Trophoblast cell (in vitro differentiated cells and primary cell): ENCODE measurements around the gene TAF11L12.
"Not testable (repeated sequence)": the region's sequence is repeated elsewhere in the genome, so short reads cannot be mapped to it uniquely, and the experiment has no call there.

Experiments used
- DNase-seq, 2 donors: peaks; one replicate each; pipeline ENCODE4 v3.0.0-alpha.2; 2016
- H2AFZ ChIP-seq: 2 replicates; pipeline ENCODE4 v1.6.1; 2013; ENCODE audit warnings: low read length, moderate library complexity, mild to moderate bottlenecking; ENCODE audit not compliant: insufficient read depth, poor library complexity
- H2AK5ac ChIP-seq: 2 replicates; pipeline ENCODE4 v1.6.1; 2013; ENCODE audit warnings: mild to moderate bottlenecking, low read length
- H2BK120ac ChIP-seq: 2 replicates; pipeline ENCODE4 v1.6.1; 2013; ENCODE audit warnings: low read length, mild to moderate bottlenecking, moderate library complexity; ENCODE audit not compliant: insufficient read depth, poor library complexity
- H2BK12ac ChIP-seq: 2 replicates; pipeline ENCODE4 v1.6.1; 2013; ENCODE audit warnings: mild to moderate bottlenecking, low read length, moderate library complexity
- H2BK5ac ChIP-seq: 2 replicates; pipeline ENCODE4 v1.6.1; 2013; ENCODE audit warnings: low read length, low read depth, moderate library complexity, mild to moderate bottlenecking; ENCODE audit not compliant: poor library complexity
- H3K14ac ChIP-seq: 2 replicates; pipeline ENCODE4 v1.6.1; 2013; ENCODE audit warnings: mild to moderate bottlenecking, low read length
- H3K18ac ChIP-seq: 2 replicates; pipeline ENCODE4 v1.6.1; 2013; ENCODE audit warnings: mild to moderate bottlenecking, low read length
- H3K23ac ChIP-seq: 2 replicates; pipeline ENCODE4 v1.6.1; 2013; ENCODE audit warnings: low read length
- H3K27ac ChIP-seq: 2 replicates; pipeline ENCODE4 v1.5.1; 2013; ENCODE audit warnings: low read depth, mild to moderate bottlenecking, inconsistent platforms, low read length, moderate library complexity
- H3K27me3 ChIP-seq: 2 replicates; pipeline ENCODE4 v1.6.1; 2013; ENCODE audit warnings: inconsistent platforms, mild to moderate bottlenecking, low read length, moderate library complexity; ENCODE audit not compliant: insufficient read depth
- H3K36me3 ChIP-seq, 2 experiments: 1 replicate in 1 of 2; 2 replicates in 1 of 2; pipeline ENCODE4 v1.6.1; 2013; ENCODE audit warnings: low read length in 2 of 2, mild to moderate bottlenecking in 2 of 2, moderate library complexity in 1 of 2; ENCODE audit not compliant: insufficient read depth in 2 of 2, control insufficient read depth in 1 of 2
- H3K4ac ChIP-seq: 2 replicates; pipeline ENCODE4 v1.6.1; 2013; ENCODE audit warnings: low read depth, mild to moderate bottlenecking, low read length, moderate library complexity
- H3K4me1 ChIP-seq, 2 experiments: 1 replicate in 1 of 2; 2 replicates in 1 of 2; pipeline ENCODE4 v1.6.1; 2013; ENCODE audit warnings: low read length in 2 of 2, mild to moderate bottlenecking in 2 of 2, moderate library complexity in 1 of 2; ENCODE audit not compliant: insufficient read depth in 2 of 2, control insufficient read depth in 1 of 2
- H3K4me2 ChIP-seq: 2 replicates; pipeline ENCODE4 v1.6.1; 2013; ENCODE audit warnings: inconsistent platforms, mild to moderate bottlenecking, low read length, moderate library complexity
- H3K4me3 ChIP-seq: 2 replicates; pipeline ENCODE4 v1.5.1; 2013; ENCODE audit warnings: mild to moderate bottlenecking, low read depth, low read length, inconsistent platforms
- H3K79me1 ChIP-seq: one replicate; pipeline ENCODE4 v1.6.1; 2013; ENCODE audit warnings: low read length
- H3K79me2 ChIP-seq: 2 replicates; pipeline ENCODE4 v1.6.1; 2013; ENCODE audit warnings: low read length, mild to moderate bottlenecking; ENCODE audit not compliant: control insufficient read depth, insufficient read depth, poor library complexity
- H3K9ac ChIP-seq: 2 replicates; pipeline ENCODE4 v1.6.1; 2013; ENCODE audit warnings: mild to moderate bottlenecking, low read length
- H3K9me3 ChIP-seq: 2 replicates; pipeline ENCODE4 v1.6.1; 2013; ENCODE audit warnings: low read depth, mild to moderate bottlenecking, control low read depth, inconsistent platforms, low read length; ENCODE audit not compliant: insufficient read depth
- H4K12ac ChIP-seq: 2 replicates; pipeline ENCODE4 v1.6.1; 2013; ENCODE audit warnings: low read depth, mild to moderate bottlenecking, low read length, moderate library complexity
- H4K8ac ChIP-seq: 2 replicates; pipeline ENCODE4 v1.6.1; 2013; ENCODE audit warnings: low read depth, mild to moderate bottlenecking, low read length, moderate library complexity
- H4K91ac ChIP-seq: one replicate; pipeline ENCODE4 v1.6.1; 2013; ENCODE audit warnings: low read depth, mild to moderate bottlenecking, low read length, moderate library complexity
- WGBS: extraction: QIAGEN DNeasy Blood & Tissue Kit; methylation state at CpG from one replicate; pipeline ENCODE4 v1.1.7; 2013; ENCODE audit warnings: missing lambda C conversion rate; ENCODE audit not compliant: insufficient read length, insufficient coverage; ENCODE audit errors: extremely low coverage; 5-methylcytosine and 5-hydroxymethylcytosine counted together

Gene TAF11L12

GRCh38 chr5:17597728-17598127, 12.5 kb upstream of the TAF11L12 start, which contains the start of gene TAF11L10:
TSS of gene TAF11L10 (minus strand) at chr5:17597828.
- not testable (repeated sequence) for H3K23ac ChIP-seq, H2AK5ac ChIP-seq, H3K18ac ChIP-seq, H3K4ac ChIP-seq, H4K91ac ChIP-seq, H2BK5ac ChIP-seq, H2BK12ac ChIP-seq, H3K36me3 ChIP-seq, H3K9me3 ChIP-seq, DNase-seq, H3K79me1 ChIP-seq, H3K79me2 ChIP-seq, H3K27ac ChIP-seq, H3K27me3 ChIP-seq, H3K4me2 ChIP-seq, H2AFZ ChIP-seq, H3K4me1 ChIP-seq, H4K8ac ChIP-seq, H3K9ac ChIP-seq, H4K12ac ChIP-seq, H3K14ac ChIP-seq, H2BK120ac ChIP-seq, H3K4me3 ChIP-seq
- WGBS: no CpG with 5 or more reads among the region's 15 CpGs

DNA sequence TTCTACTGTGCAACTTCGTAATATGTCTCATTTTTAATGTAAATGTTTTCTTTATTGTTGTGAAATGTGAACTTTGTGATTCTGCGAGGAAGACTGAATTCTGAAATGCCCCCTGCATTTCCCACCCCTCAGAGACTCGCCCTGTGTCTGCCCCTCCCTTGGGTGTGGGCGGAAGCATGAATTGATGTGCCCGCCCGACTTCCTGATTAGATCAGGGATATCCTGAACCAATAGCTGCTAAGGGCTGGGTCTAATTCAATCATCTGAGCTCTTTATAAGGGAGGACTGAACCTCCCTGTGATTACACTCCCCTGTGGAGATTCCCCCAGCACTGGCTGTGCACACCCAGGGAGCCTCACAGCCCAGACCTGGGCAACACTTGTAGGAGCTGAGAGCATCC, 6.3 kb upstream of the TAF11L12 start, which contains the start of gene TAF11L11:
Gene TAF11L11, plus strand, starts transcription at position 304 of the 400 bp plus-strand sequence.
- not testable (repeated sequence) for H4K8ac ChIP-seq, H3K23ac ChIP-seq, H3K9ac ChIP-seq, H2BK120ac ChIP-seq, H2BK5ac ChIP-seq, H3K18ac ChIP-seq, H2BK12ac ChIP-seq, H3K27ac ChIP-seq, H3K79me1 ChIP-seq, H3K27me3 ChIP-seq, H3K9me3 ChIP-seq, H4K91ac ChIP-seq, H3K4me3 ChIP-seq, H3K79me2 ChIP-seq, H3K14ac ChIP-seq, H3K4ac ChIP-seq, H2AK5ac ChIP-seq, H2AFZ ChIP-seq, DNase-seq, H3K4me2 ChIP-seq, H3K36me3 ChIP-seq, H4K12ac ChIP-seq, H3K4me1 ChIP-seq
- WGBS: no CpG with 5 or more reads among the region's 6 CpGs

DNA sequence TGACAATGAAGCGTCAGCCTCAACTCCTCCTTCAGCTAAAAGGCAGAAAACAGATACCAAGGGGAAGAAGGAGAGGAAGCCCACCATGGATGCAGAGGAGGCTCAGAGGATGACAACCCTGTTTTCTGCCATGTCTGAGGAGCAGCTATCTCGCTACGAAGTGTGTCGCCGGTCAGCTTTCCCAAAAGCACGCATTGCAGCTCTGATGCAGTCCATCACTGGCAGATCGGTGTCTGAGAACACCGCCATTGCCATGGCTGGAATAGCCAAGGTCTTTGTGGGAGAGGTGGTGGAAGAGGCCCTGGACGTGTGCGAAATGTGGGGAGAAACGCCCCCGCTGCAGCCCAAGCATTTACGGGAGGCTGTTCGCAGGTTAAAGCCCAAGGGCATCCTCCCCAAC, 5.2 kb upstream of the TAF11L12 start:
- Histone ChIP-seq H3K4ac (no peak overlapping the region), H2BK5ac (no peak overlapping the region), H3K4me2 (no peak overlapping the region), H2BK120ac (no peak overlapping the region), H2BK12ac (no peak overlapping the region), H3K79me1 (no peaks in the 10 kb centered on the region), H3K4me3 (no peak overlapping the region), H3K9ac (no peak overlapping the region), H2AFZ (no peak overlapping the region), H3K27ac (no peak overlapping the region), H3K4me1 (no peaks in the 10 kb centered on the region), H3K14ac (no peak overlapping the region), H3K9me3 (peaks cover 2% of the 10 kb centered on the region), H4K91ac (no peak overlapping the region), H3K79me2 (no peaks in the 10 kb centered on the region), H3K36me3 (no peaks in the 10 kb centered on the region), H3K23ac (no peak overlapping the region), H2AK5ac (no peak overlapping the region), H3K27me3 (no peaks in the 10 kb centered on the region), H4K8ac (no peak overlapping the region), H3K18ac (no peak overlapping the region), H4K12ac (no peak overlapping the region)
- DNase-seq: no peak
- no CpG with 5 or more reads among the region's 14 CpGs for WGBS

DNA sequence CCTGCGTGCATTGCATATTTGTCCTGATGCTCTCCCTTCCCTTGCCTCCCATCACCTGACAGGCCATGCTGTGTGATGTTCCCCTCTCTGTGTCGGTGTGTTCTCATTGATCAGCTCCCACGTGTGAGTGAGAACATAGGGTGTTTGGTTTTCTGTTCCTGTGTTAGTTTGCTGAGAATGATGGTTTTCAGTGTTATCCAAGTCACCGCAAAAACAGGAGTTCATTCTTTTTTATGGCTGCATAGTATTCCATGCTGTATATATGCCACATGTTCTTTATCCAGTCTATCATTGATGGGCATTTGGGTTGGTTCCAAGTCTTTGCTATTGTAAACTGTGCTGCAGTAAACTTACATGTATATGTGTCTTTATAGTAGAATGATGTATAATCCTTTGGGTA, 2.7 kb upstream of the TAF11L12 start:
- H3K79me2 ChIP-seq, H2AFZ ChIP-seq, H4K8ac ChIP-seq, H2BK5ac ChIP-seq, H3K9me3 ChIP-seq, H4K12ac ChIP-seq, H3K4me2 ChIP-seq, H3K36me3 ChIP-seq, H3K18ac ChIP-seq, H3K14ac ChIP-seq, H3K27me3 ChIP-seq, H4K91ac ChIP-seq, H2BK120ac ChIP-seq, H3K4me3 ChIP-seq, DNase-seq, H3K27ac ChIP-seq, H3K4ac ChIP-seq, H3K4me1 ChIP-seq, H2BK12ac ChIP-seq, H2AK5ac ChIP-seq, H3K9ac ChIP-seq, H3K79me1 ChIP-seq, H3K23ac ChIP-seq: not testable (repeated sequence)
- no CpG with 5 or more reads among the region's 4 CpGs for WGBS
